Brain pericyte (primary cell): ENCODE data around the gene PAPPA2.
"Not testable (repeated sequence)": the region's sequence is repeated elsewhere in the genome, so short reads cannot be mapped to it uniquely, and the experiment has no call there.

Source experiments
- DNase-seq: peaks from one replicate; pipeline ENCODE4 v3.0.0-alpha.2; 2012; ENCODE audit warnings: low read depth, low spot score

PAPPA2 gene

DNA sequence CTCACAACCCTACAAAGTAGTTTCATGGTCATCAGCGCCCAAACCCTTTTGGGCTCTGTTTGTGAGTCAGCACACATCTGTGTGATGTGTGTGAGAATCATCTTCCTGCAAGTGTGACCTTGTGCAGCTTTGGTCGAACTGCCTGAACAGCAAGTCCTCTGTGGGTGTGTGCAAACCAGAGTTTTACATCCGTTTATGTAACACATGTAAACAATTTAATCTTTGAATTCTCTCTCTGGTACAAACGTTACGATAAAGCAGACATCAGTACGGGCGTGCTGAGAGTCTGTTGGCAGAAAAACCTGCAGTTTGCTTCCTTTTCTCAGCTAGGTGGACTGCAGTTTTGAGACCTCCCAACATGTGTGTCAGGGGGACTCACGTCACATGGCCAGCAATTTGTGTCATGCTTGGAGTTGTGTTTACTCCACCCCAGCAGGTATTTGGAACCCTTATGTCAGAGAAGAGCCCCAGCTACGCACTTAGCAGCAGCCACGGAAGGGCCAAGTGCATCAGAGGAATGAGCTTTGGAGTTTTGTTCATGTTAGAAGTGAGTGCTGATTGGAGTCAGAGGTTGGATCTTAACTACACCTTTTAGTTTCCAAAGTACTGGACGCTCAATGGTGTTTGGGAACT is 230.8 kb downstream of the PAPPA2 start:
- no peak for DNase-seq

DNA sequence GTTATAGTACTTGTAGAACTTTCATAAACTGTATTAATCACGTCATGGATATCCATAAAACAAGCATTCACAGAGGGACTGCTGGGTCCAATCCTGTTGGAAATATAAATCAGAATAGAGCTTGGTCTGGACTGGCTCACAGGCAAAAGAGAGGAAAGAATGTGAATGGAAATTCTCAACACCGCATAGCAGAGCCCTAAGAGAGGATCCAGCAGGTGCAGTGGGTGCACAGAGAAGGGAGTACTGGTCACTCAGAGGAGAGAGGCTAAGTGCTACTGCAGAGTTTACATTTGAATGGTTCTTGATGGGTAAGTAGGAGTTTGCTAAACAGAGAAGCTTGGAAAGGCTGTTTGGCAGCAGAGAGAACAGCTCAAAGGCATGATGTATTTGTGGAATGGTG is 231.7 kb downstream of the PAPPA2 start:
- no peak for DNase-seq

DNA sequence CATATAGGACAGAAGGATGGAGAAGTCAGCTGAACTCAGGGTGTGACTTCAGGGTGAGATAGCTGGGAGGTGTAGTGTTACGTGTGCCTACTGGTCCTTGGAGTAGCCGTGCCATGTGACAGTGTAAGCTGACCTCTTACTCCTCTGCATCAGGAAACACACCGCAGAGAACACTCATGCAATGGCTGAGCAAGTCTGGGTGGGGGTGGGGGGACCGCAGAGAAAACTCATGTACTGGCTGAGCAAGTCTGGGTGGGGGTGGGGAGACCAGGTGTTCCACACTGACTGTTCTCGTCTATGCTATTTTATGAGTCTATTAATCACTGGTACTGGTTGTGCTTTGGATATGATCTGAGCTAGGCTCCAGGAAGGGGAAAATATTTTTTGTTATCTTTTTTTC is 233.1 kb downstream of the PAPPA2 start:
- no peak for DNase-seq

DNA sequence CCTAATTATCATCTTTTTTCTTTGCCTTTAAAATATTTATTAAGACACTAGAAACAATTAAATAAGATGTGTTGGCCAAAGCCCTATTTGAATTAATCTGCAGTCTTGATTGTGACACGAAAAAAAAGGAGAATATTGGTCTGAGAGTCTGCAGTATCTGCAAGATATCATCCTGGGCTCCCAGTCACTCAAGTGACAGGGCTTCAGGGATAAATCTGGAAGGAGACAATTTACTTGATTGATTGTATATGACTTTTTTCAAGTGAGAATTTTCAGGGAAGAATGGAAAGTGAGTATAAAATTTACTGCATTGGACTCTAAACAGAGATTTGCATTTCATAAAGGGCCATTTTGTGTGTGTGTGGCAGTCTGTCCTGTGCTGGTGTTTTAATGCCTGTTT is 233.7 kb downstream of the PAPPA2 start:
- DNase-seq: no peak

DNA sequence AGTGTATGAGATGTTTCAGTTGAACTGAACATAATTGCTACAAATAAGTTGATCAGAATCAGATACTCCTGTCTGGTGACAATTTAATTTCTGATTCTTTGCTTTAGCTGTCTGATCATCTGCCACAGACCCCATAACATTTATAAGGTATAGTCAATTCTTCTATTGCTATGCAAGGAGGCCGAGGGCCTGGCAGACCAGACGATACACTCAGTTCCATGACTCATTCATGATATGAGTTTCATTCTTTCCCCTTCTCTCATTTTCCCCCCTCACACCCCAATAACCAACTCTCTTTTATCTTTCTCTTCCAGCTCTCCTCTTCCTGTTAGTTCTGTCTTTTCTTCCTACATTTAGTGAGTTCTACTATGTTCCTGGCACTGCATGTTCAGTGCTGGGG is 236.8 kb downstream of the PAPPA2 start:
- DNase-seq: no peak

DNA sequence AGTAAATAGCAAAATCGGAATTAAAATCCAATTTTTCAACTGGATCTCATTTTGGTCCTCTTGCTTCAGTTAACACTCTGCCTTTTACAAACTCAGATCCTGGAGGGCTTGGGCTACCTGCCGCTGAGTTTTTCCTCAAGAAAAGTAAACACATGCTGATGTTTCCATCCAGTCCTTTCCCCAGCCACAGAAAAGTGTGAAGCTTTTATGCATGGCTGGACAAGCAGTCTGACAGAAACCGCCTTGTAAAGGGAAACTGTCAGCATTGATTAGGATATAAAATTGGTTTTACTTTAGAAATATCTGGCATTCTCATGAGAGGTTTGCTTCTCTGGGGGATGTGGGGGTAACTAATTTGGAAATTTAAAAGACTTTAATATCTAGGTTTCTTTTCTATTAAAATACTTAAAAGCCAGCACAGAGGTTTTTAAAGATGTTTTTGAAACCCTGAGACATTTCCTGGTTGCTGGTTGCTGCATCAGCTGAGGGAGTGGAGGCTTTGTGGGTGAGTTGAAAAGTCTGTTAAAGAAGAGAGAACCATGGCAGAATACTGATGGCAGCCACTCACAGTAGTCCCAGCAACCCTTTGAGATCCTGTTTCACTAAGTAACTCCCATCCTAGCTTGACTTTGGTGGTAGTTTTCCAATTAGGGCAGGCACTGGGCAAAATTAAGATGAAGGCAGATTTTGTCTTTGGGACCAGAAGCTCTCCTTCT is 238.3 kb downstream of the PAPPA2 start:
- DNase-seq: no peak

DNA sequence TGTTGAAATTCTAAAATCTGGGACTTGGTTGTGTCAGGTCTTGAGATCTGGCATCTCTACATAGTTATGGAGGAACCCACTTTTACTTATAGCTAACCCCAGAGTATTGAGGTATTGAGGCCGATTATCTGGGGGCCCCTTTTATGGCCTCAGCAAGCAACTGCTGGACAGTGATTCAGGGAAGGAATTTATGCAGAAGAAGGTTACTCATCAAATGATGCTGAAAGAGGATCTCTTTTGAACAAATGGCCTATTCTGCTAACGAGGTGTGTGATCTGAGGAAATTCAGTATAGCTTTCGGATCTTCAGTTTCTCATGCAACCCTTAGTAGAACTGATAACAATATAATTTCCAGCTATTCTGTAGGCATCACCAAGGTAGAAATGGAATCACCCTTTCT is 239.9 kb downstream of the PAPPA2 start:
- no peak for DNase-seq

DNA sequence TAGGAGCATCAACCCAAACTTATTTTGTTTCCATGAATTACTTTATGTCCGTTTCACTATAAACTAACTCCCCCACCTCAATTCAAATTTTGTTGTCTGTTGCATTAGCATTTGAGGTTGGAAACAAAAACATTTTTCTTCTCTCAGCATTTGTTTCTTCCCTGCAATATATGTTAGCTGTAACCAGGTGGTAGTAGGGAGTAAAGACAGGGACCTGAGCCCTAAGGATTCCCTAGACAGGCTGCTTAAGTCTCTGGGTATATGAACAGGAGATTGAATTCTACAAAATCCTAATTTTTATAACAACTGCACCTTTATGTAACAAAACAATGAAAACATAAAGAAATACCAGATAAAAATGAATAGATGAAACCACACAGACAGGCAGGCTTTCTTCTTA is 242.6 kb downstream of the PAPPA2 start:
- no peak for DNase-seq

DNA sequence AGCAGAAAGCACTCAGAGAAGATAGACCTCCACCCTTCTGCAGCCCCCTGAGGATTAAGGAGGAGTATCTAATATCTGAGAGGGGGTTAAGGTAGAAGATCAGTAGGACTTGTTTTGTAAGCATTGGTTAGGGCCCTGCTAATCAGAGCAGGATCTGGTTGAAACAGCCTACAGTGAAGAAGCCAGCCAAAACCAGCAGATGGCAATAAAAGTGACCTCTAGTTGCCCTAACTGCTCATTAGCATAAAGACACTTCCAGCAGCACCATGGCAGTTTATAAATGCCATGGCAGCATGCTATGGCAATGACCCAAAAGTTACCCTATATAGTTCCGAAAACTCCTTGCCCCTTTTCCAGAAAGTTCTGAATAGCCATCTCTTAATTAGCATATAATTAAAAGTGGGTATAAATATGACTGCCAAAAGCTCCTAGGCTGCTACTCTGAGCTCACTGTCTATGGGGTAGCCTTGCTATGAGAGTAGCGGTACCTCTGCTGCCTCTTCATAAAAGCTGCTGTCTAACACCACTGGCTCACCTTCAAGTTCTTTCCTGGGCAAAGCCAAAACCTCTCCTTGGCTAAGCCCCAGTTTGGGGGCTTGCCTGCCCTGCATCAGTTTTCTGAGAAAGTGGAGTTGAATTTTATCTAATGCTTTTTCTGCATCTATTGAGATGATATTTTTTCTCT is 254.2 kb downstream of the PAPPA2 start:
- no peak for DNase-seq

DNA sequence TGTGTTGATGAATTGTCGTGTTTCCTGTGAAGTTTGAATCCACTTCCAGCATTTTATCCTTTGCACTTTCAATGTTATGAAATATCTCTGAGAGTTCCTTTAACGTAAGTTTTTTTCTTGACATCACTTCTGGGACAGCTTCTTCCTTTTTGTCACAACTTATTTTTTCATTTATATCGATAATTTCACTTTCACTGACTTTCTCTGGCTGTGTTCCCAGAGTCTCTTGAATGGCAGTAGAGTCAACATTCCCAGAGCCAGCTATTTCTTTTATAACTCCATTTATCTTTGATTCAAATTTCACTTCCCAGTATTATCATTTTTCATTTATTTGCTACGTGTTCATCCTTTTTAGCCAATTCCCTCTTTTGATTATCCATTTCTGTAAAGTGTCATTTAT is 256.5 kb downstream of the PAPPA2 start:
- no peak for DNase-seq

DNA sequence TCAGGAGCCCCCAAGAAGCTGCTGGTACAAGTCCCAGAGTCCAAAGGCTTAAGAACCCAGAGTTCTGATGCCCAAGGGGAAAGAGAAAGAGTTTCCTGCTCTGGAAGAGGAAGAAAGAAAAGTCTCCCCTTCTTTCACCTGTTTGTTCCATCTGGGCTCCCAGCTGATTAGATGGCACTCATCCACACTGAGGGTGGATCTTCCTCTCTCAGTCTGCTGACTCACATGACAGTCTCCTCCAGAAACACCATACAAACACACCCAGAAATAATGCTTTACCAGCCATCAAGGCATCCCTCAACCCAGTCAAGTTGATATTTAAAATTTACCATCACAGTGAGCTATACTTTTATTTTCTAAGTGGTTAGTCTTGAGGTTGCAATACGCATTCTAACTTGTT is 257.9 kb downstream of the PAPPA2 start:
- DNase-seq: no peak

DNA sequence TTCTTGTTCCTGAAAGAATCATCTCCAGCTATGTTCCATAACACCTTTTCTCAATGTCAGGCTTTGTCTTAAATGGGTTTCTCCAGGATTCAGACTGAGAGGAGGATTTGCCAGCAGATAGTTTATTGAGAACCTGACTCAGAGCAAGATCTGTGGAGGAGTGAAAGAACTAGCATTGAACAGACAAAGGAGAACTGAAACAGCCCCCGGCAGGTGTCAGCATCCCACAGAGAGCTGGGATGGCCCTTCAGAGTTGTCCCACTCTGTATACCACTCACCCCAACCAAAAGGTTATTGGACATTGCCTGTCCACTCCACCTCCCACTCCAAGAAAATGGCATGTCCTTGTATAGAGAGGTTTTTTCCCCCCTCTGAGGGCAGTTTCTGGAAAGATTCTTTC is 270.7 kb downstream of the PAPPA2 start:
- no peak for DNase-seq

DNA sequence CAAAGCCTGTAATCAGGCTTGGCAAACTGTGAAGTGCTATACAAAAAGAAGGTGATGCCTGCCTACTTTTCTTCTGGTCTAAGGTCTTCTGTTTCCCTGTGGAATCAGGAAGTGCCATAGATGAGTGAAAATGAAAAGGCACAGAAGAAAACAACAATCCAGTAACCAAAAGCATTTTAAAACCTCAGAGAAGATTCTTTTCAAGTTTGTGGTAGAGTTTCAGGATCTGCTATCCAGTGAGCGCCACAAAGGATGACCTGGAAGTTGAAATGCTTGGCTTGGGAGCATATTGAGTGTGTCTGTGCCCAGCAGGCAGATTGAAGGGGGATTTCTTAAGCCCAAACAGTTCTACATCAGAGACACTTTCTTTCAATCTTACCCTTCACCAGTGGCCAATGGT is 272.2 kb downstream of the PAPPA2 start:
- DNase-seq: no peak

DNA sequence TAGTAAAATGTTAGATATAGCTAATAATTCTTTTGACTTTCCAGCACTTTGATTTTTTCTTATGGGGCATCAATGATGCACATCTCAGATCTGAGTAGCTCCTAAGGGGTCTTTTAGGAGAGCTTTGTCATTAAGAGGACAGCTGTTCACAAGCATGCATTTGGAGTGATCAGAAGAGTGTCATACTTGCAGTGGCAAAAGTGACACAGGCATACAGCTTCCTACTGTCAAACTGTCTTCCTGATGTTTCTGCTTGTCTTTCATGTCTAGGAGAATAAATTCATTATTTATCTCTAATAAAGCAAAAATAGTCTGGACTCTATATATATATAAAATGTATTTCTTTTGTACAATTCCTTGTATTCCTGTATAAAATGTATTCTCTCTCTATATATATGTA is 273.0 kb downstream of the PAPPA2 start:
- DNase-seq: no peak

DNA sequence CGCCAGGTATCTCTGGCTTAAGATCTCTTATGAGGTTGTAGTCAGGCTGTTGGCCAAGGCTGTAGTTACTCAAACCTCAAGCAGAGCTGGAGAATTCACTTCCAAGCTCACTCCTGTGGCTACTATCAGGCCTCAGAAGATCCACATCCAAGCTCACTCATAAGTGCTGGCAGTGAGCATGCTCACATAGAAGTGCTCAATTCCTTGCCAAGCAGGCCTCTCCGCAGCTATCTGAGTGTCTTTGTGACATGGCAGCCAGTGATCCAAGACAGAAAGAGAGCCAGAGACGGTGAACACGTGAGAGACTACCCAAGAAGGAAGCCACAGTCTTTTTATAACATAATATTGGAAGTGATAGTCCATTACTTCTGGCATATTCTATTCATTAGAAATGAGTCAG is 278.2 kb downstream of the PAPPA2 start:
- no peak for DNase-seq

DNA sequence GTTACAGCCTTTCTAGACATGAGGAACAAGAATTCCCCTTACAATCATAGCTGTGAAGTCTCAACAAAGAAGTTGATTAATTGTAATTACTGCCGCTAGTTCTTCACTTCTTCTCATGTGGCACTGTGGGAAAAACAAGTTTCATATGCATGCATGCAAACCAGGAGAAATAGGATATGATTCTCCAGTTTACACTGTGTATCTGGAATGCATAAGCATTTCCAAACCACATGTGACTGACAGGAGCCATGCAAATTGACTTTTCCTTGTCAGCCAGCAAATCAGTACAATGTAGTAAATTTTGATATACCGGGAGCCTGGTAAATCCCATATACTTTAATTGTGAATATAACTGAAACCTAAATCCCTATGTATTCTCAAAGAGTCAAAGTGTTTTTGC is 279.3 kb downstream of the PAPPA2 start:
- DNase-seq: no peak

DNA sequence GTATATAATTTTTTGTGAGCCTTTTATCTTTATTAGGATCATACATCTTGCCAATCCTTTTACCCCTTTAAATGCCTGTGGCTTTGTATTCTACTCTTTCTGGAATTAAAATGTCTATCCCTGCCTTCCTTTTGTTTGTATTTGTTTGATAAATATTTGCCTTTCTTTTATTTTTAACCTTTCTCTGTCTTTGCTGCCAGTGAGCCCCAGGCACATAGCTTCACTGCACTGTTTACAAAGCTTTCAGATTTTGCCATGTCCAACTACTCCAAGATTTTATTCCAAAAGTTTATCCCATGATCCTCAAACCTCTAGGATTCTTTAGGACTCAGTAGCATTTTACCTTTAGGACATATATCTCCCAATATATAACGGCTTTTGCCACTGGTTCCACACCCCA is 281.2 kb downstream of the PAPPA2 start:
- DNase-seq: no peak

DNA sequence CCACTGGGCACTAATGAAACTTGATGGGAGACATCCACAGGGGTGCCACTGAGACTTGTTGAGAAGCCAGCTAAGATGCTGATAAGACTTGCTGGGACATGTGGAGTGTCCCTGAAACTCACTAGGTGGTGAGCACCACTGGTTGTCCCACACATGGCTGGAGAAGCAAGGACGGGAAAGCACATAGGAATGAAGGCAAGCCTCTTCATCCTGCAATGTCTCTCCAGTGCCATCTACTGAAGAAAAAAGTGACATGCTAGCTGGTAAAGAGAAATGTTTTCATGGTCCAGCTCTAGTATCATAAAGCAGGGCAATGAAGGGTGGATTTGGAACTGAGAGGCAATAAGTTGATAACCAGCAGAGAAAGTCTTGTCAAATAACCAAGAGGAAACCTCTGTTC is 283.0 kb downstream of the PAPPA2 start:
- DNase-seq: no peak

DNA sequence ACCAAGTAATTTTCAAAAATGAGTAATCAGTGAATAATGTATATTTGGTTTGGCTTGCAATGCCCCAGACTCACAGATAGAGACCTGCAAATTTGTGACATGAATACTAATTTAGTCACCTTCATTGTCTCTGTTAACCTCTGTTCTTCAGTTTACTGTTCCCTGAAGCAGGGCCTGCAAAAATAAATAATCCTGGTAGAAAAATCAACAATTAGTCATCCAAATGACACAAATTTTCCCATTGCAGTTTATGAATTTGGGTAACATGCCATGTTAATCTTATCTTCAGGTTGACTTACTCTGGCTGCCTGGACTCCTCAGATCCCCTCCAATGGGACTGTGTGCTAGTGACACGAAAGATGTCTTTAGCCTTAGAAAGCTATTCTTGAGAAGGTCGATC is 289.5 kb downstream of the PAPPA2 start:
- DNase-seq: no peak

DNA sequence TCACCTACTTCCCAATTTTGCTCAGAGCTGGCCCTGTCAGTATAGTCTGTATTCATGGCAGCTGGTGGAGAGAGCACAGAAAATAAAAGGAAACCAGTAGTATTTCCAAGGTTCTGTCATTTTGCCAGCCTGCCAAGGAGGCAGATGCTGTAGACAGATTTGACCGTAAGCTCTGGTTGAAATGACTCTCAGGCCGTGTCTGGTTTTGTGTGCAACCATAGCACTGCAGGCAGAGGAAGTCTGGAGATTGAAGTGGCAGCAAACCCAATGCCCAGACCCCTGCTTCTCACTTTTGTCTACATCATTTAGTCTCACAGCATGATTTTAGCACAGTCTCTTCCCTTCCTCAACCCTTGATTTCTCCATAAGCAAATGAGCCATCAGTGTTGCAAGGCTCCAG is 291.7 kb downstream of the PAPPA2 start:
- DNase-seq: no peak

DNA sequence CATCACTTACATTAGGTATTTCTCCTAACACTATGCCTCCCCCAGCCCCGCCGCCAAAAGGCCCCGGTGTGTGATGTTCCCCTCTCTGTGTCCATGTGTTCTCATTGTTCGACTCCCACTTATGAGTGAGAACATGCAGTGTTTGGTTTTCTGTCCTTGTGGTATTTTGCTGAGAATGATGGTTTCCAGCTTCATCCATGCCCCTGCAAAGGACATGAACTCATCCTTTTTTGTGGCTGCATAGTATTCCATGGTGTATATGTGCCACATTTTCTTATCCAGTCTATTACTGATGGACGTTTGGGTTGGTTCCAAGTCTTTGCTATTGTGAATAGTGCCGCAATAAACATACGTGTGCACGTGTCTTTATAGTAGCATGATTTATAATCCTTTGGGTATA is 293.8 kb downstream of the PAPPA2 start:
- DNase-seq: not testable (repeated sequence)

DNA sequence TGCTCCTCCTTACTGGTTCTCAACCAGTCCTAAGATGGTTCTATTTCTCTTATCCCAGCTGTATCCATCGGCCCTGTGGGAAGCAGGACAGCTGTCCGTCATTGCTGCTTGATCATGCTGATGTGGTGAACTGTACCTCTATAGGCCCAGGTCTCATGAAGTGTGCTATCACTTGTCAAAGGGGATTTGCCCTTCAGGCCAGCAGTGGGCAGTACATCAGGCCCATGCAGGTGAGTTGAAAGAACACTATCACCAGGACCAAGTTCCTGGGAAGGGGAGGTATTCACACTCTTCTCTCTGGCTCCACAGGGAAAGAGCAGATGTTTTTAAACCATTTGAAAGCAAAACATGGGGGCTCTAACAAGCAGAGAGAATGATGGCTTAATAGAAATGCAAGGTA is 302.6 kb downstream of the PAPPA2 start:
- DNase-seq: no peak

DNA sequence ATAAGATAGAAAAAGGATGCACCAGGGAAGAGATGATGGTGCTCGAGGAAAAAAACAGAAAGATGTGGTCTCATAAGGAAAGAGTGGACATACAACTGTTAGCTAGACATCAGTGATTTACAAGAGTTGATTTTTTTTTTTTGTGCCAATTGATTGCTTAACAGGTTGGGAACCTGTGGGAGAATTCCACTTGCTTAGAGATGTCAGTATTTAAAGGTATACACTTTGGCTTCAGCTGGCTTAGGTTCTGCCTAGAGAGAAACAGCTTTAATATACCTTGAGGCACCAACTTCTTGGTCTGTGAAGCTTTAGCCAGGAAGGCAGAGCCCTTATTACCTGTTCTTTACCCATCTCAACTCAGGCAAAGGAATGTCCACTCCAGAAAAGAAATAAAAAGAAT is 303.8 kb downstream of the PAPPA2 start:
- DNase-seq: no peak
